OCI-LY3 (cell line): ENCODE measurements around the gene ZCCHC2.

ENCODE experiments used
- H2AFZ ChIP-seq: fragments of 200-600, 300-600 bp; shearing (Covaris generic); 2 replicates; pipeline ENCODE4 v1.6.0; 2014; ENCODE audit warnings: antibody characterized with exemption, low read depth, low read length
- H3K27ac ChIP-seq: fragments of 200-600, 300-600 bp; sonication (generic); 2 replicates; pipeline ENCODE4 v1.5.1; 2014; ENCODE audit warnings: mild to moderate bottlenecking, low read length, moderate library complexity, mixed read lengths
- H3K27me3 ChIP-seq: fragments of 200-600, 300-600 bp; sonication (generic); 2 replicates; pipeline ENCODE4 v1.6.1; 2014; ENCODE audit warnings: low read depth, low read length, mixed read lengths
- H3K36me3 ChIP-seq: fragments of 200-600, 300-600 bp; sonication (generic); replicated peaks from 2 replicates; pipeline ENCODE3; 2014; ENCODE audit warnings: low read depth, low read length, mixed read lengths
- H3K4me1 ChIP-seq: fragments of 300-600, 200-600 bp; sonication (generic); 2 replicates; pipeline ENCODE4 v1.6.1; 2014; ENCODE audit warnings: low read length, mixed read lengths
- H3K4me2 ChIP-seq: fragments of 200-600, 300-600 bp; sonication (generic); 2 replicates; pipeline ENCODE4 v1.6.1; 2014; ENCODE audit warnings: low read length, mixed read lengths
- H3K4me3 ChIP-seq: fragments of 300-600, 200-600 bp; sonication (generic); 2 replicates; pipeline ENCODE4 v1.5.1; 2014; ENCODE audit warnings: antibody characterized with exemption, mild to moderate bottlenecking, low read length, moderate library complexity
- H3K79me2 ChIP-seq: fragments of 300-600, 200-600 bp; shearing (Covaris generic); 2 replicates; pipeline ENCODE4 v1.6.1; 2014; ENCODE audit warnings: mild to moderate bottlenecking, low read length, mixed read lengths
- H3K9ac ChIP-seq: fragments of 300-600, 200-600 bp; shearing (Covaris generic); 2 replicates; pipeline ENCODE4 v1.6.0; 2014; ENCODE audit warnings: mild to moderate bottlenecking, low read length, moderate library complexity
- H3K9me3 ChIP-seq: fragments of 200-600, 300-600 bp; shearing (Covaris generic); 2 replicates; pipeline ENCODE4 v1.6.1; 2014; ENCODE audit warnings: low read length, mixed read lengths; ENCODE audit not compliant: insufficient read depth
- H4K20me1 ChIP-seq: fragments of 200-600, 300-600 bp; sonication (generic); 2 replicates; pipeline ENCODE4 v1.6.1; 2016; ENCODE audit warnings: low read length, mixed read lengths; ENCODE audit not compliant: insufficient read depth
- CTCF ChIP-seq: fragments of 200-600, 300-600 bp; sonication (generic); IDR thresholded peaks from 2 replicates; pipeline ENCODE4 v1.5.1; 2014; ENCODE audit warnings: antibody characterized with exemption, low read length, low read depth
- EZH2phosphoT487 ChIP-seq: fragments of 200-600 bp; shearing (Covaris generic); IDR thresholded peaks from 2 replicates; pipeline ENCODE4 v1.6.1; 2018; ENCODE audit warnings: antibody characterized with exemption, mixed run types, low read depth

The ZCCHC2 gene

GRCh38 chr18:62538881-62539280 lies 16.1 kb downstream of the ZCCHC2 start:
- H3K27me3 ChIP-seq = no peaks in the 10 kb centered on the region
- no peak overlapping the region for H3K9ac ChIP-seq
- no peak overlapping the region for H3K4me2 ChIP-seq
- peaks cover 26% of the 10 kb centered on the region for H3K36me3 ChIP-seq
- TF ChIP-seq EZH2phosphoT487 (no peak), CTCF (no peak)
- H3K4me3 ChIP-seq = no peak overlapping the region
- H3K79me2 ChIP-seq = peaks cover 40% of the 10 kb centered on the region
- H2AFZ ChIP-seq = no peak overlapping the region
- H4K20me1 ChIP-seq = peaks cover 31% of the 10 kb centered on the region
- peaks cover 6% of the 10 kb centered on the region for H3K4me1 ChIP-seq
- no peaks in the 10 kb centered on the region for H3K9me3 ChIP-seq
- H3K27ac ChIP-seq = no peak overlapping the region

- peaks cover 27% of the 10 kb centered on the region for H4K20me1 ChIP-seq
- no peak overlapping the region for H3K4me2 ChIP-seq
- H3K27me3 ChIP-seq = no peaks in the 10 kb centered on the region
- H3K4me3 ChIP-seq = no peak overlapping the region
- peaks cover 6% of the 10 kb centered on the region for H3K4me1 ChIP-seq
- peaks cover 32% of the 10 kb centered on the region for H3K36me3 ChIP-seq
- no peak overlapping the region for H2AFZ ChIP-seq
- no peaks in the 10 kb centered on the region for H3K9me3 ChIP-seq
- peaks cover 34% of the 10 kb centered on the region for H3K79me2 ChIP-seq
- H3K27ac ChIP-seq = no peak overlapping the region
- no peak overlapping the region for H3K9ac ChIP-seq
- TF ChIP-seq EZH2phosphoT487 (no peak), CTCF (no peak)
These were observed 16.7 kb downstream of the ZCCHC2 start for GRCh38 chr18:62539284-62540165.

- Histone ChIP-seq H3K4me2 (no peak overlapping the region), H3K9ac (no peak overlapping the region), H3K27ac (no peak overlapping the region), H2AFZ (no peak overlapping the region), H3K4me3 (no peak overlapping the region), H3K4me1 (no peaks in the 10 kb centered on the region), H3K9me3 (no peaks in the 10 kb centered on the region), H3K27me3 (no peaks in the 10 kb centered on the region), H3K36me3 (peaks cover 50% of the 10 kb centered on the region), H4K20me1 (no peaks in the 10 kb centered on the region; the same call in 1 of the 2 replicates), H3K79me2 (peaks cover under 1% of the 10 kb centered on the region; the same call in 1 of the 2 replicates)
- TF ChIP-seq CTCF (no peak), EZH2phosphoT487 (no peak)
These were observed 20.2 kb downstream of the ZCCHC2 start for GRCh38 chr18:62543021-62543420.

DNA sequence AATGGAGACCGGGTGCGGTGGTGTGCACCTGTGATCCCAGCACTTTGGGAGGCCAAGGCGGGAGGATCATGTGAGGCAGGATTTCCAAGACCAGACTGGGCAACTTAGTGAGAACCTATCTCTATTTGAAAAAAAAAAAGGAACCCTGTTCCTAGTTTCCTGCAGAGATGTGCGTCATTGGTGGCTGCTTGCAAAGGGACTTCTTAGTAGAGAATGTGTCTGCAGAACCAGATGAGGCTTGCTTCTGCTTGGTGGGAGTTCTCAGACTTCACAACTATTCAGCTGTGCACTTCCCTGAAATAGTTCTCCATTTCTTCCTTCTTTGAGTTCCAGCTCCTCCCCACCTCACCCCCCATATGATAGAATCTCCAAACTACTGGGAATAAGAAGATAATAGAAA lies 22.3 kb downstream of the ZCCHC2 start:
- Histone ChIP-seq H3K79me2 (no peaks in the 10 kb centered on the region), H3K27me3 (no peaks in the 10 kb centered on the region), H3K4me3 (no peak overlapping the region), H3K36me3 (peaks cover 49% of the 10 kb centered on the region), H3K9me3 (no peaks in the 10 kb centered on the region), H3K9ac (no peak overlapping the region), H3K27ac (no peak overlapping the region), H4K20me1 (no peaks in the 10 kb centered on the region), H2AFZ (no peak overlapping the region), H3K4me1 (no peaks in the 10 kb centered on the region), H3K4me2 (no peak overlapping the region)
- TF ChIP-seq CTCF (no peak), EZH2phosphoT487 (no peak)
